BJ (cell line): ENCODE measurements around the gene PUS3. TPM values are rescaled to one million over a fixed set of nuclear protein-coding genes. Genes with fewer than 3 reads are reported as not detected.

Source experiments
- CTCF ChIA-PET: fragments of 350-600 bp; formaldehyde crosslinking; extraction: SDS; loops from one replicate; lab custom pipeline; 2021; ENCODE audit warnings: antibody characterized with exemption, inconsistent platforms; lab: Yijun Ruan, JAX
- POLR2A ChIA-PET: fragments of 300-600 bp; sonication (Branson Sonifier 250); formaldehyde crosslinking; extraction: SDS; loops from one replicate; lab custom pipeline; 2021; ENCODE audit warnings: antibody characterized with exemption; lab: Charles Lee
- DNase-seq: peaks from one replicate; pipeline ENCODE4 v3.0.0-alpha.2; 2011; ENCODE audit warnings: low read depth
- H3K27me3 ChIP-seq: 2 replicates; pipeline ENCODE4 v1.6.0; 2011; ENCODE audit warnings: low read length; ENCODE audit not compliant: control insufficient read depth, insufficient read depth
- H3K36me3 ChIP-seq: 2 replicates; pipeline ENCODE4 v1.5.1; 2011; ENCODE audit warnings: low read length; ENCODE audit not compliant: control insufficient read depth, insufficient read depth
- H3K4me3 ChIP-seq: 2 replicates; pipeline ENCODE4 v1.5.1; 2011; ENCODE audit warnings: low read depth, mild to moderate bottlenecking, control low read depth, low read length
- CTCF ChIP-seq: IDR thresholded peaks from 2 replicates; pipeline ENCODE4 v1.5.1; 2011; ENCODE audit warnings: low read depth, mild to moderate bottlenecking, control low read depth, inconsistent platforms, low read length, moderate library complexity; ENCODE audit not compliant: insufficient read depth
- polyA plus RNA-seq: library from polyadenylated mRNA; depleted of rRNA; stranded (reverse); fragments of >200 nt; gene quantifications from 2 replicates; pipeline ENCODE4 v1.2.3, GENCODE V29; 2011

The PUS3 gene
- polyA plus RNA-seq, 1 experiment, result 4.1 TPM

- CTCF ChIA-PET, result no interaction called here
- no peak overlapping the region for H3K4me3 ChIP-seq
- no peaks in the 10 kb centered on the region for H3K36me3 ChIP-seq
- no peak for TF ChIP-seq CTCF
- peaks cover 7% of the 10 kb centered on the region; the same call in 1 of the 2 replicates for H3K27me3 ChIP-seq
- POLR2A ChIA-PET, result no interaction called here
- DNase-seq, result no peak
These were observed 31.5 kb upstream of the PUS3 start for GRCh38 chr11:125934473-125934872.

- Histone ChIP-seq H3K27me3 (peaks cover 7% of the 10 kb centered on the region; the same call in 1 of the 2 replicates), H3K36me3 (no peaks in the 10 kb centered on the region), H3K4me3 (no peak overlapping the region)
- ChIA-PET CTCF (interaction anchor here (0.8 to 2.0 kb wide), 3 partner anchors 9 to 52 kb away, joined by 3 to 10 read pairs (median 8); no protein-coding TSS in a partner anchor), POLR2A (no interaction called here)
- no peak for DNase-seq
- TF ChIP-seq CTCF, result no peak
These were observed 30.2 kb upstream of the PUS3 start for GRCh38 chr11:125933030-125933813.

GRCh38 chr11:125932301-125932700, 29.3 kb upstream of the PUS3 start:
- POLR2A ChIA-PET, result no interaction called here
- peaks cover 7% of the 10 kb centered on the region; the same call in 1 of the 2 replicates for H3K27me3 ChIP-seq
- no peaks in the 10 kb centered on the region for H3K36me3 ChIP-seq
- H3K4me3 ChIP-seq, result no peak overlapping the region
- DNase-seq, result no peak
- CTCF ChIA-PET, result interaction anchor here (0.8 to 2.0 kb wide), 8 partner anchors 9 to 266 kb away, joined by 3 to 10 read pairs (median 4); no protein-coding TSS in a partner anchor
- TF ChIP-seq CTCF, result no peak

GRCh38 chr11:125931668-125932067, 28.7 kb upstream of the PUS3 start:
- Histone ChIP-seq H3K36me3 (no peaks in the 10 kb centered on the region), H3K27me3 (peaks cover 7% of the 10 kb centered on the region; the same call in 1 of the 2 replicates), H3K4me3 (no peak overlapping the region)
- ChIA-PET CTCF (interaction anchor here (0.9 to 2.0 kb wide), 7 partner anchors 8 to 266 kb away, joined by 3 to 10 read pairs (median 5); no protein-coding TSS in a partner anchor), POLR2A (no interaction called here)
- DNase-seq, result no peak
- no peak for TF ChIP-seq CTCF

- DNase-seq, result no peak
- TF ChIP-seq CTCF, result no peak
- POLR2A ChIA-PET, result no interaction called here
- Histone ChIP-seq H3K27me3 (peaks cover 7% of the 10 kb centered on the region; the same call in 1 of the 2 replicates), H3K4me3 (no peak overlapping the region), H3K36me3 (no peaks in the 10 kb centered on the region)
- CTCF ChIA-PET, result interaction anchor here (1.0 to 2.0 kb wide), 5 partner anchors 8 to 267 kb away, joined by 3 to 10 read pairs (median 5); no protein-coding TSS in a partner anchor
These were observed 28.1 kb upstream of the PUS3 start for GRCh38 chr11:125931116-125931515.
